Measurements from ENCODE around the gene NPPA.

Gene NPPA

DNA sequence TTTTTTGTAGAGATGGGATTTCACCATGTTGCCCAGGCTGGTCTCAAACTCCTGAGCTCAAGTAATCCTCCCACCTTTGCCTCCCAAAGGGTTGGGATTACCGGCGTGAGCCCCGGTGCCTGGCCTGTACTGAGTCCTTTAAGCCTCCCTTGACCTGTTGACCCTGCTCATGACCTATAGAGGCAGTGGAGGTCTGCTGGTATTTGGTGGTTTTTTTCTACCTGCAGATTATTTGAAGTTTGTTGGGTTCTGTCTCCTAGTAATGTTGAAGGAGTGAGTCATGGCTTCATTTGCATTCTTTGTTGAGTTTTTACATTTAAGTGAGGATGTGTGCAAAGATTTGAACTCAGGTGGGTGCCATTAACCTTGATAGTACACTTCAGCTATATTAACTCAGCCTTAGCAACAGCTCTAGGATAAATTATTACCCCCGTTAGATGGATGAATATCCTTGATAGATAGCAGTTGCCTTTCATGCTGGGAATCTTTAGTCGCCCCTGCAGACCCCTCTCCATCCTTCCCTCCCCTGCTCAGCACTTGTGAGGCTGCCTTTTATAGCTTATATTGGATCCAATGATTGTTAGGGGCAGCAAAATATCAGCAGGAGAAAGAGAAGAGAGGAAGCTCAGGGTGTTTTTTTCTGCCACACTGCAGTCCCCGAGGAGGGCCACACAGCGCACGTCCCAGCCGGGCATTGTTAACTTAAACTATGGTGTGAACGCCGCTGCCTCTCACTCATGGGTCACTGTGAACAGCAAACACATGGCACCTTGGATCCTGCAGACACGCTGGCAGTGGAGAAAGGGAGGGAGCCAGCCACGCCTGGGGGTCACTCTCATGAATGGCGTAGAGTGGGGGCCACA lies 26.0 kb upstream of the NPPA start:
- DNase-seq = no peak

DNA sequence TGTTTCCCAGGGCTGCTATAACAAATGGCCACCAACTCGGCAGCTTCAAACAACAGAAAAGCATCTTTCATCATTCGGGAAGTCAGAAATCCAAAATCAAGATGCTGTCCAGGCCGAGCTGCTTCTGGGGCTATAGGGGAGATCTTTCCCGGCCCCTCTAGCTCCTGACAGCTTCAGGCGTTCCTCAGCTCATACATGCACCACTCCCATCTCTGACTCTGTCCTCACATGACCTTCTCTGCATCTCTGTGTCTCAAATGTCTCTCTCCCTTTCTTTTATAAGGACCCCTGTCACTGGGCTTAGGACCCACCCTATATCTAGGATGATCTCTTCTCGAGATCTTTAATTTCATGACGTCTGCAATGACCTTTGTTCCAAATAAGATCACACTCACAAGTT lies 25.0 kb upstream of the NPPA start:
- DNase-seq = no peak

DNA sequence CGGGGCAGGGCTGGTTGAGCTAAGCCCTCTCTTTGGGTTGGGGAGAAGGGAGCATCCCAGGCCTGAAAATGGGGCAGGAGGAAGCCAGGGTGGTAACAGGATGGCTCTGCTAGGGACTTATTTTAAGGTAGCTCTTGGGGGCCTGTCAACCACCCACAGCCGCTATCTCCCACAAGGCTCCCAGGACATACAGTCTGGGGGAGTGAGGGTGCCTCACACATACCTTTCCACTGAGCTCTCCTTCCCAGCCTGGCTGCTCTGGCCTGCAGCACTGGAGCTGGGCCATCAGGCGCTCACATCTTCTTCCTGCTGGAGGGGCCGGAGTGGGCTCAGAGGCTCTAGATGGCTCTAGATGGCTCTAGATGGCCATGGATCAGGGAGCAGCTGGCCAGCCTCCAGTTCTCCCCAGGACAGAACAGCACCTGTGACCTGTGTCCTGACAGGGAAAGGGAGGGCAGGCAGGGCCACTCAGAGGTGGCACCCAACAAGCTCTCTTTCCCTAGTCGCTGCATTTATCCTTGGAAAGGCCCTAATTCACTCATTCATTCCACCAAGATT lies 22.1 kb upstream of the NPPA start:
- no peak for DNase-seq

DNA sequence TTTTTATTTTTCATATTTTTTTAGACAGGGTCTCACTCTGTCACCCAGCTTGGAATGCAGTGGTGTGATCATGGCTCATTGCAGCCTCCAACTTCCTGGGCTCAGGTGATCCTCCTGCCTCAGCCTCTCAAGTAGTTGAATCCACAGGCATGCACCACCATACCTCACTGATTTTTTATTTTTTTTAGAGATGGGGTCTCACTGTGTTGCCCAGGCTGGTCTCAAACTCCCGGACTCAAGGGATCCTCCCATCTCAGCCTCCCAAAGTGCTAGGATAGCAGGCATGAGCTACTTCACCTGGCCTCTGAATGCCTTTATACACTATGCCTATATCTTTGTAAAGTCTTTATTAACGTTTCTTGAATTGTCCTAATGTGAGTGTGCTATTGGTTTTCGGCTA lies 21.5 kb upstream of the NPPA start:
- no peak for DNase-seq

DNA sequence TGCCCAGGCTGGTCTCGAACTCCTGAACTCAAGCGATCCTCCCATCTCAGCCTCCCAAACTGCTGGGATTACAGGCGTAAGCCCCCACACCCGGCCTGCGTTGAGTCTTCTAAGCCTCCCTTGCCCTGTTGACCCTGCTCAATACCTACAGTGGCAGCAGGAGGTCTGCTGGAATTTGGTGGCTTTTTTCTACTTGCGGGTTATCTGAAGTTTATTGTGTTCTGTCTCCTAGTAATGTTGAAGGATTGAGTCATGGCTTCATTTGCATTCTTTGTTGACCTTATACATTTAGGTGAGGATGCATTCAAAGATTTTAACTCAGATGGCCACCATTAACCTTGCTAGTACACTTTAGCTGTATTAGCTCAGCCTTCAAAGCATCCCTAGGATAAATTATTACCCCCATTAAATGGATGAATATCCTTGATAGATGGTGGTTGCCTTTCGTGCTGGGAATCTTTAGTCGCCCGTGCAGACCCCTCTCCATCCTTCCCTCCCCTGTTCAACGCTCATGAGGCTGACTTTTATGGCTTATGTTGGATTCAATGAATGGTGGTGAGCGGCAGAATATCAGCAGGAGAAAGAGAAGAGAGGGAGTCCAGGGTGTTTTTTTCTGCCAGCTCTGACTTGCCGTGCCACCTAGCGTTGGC lies 20.9 kb upstream of the NPPA start:
- no peak for DNase-seq

DNA sequence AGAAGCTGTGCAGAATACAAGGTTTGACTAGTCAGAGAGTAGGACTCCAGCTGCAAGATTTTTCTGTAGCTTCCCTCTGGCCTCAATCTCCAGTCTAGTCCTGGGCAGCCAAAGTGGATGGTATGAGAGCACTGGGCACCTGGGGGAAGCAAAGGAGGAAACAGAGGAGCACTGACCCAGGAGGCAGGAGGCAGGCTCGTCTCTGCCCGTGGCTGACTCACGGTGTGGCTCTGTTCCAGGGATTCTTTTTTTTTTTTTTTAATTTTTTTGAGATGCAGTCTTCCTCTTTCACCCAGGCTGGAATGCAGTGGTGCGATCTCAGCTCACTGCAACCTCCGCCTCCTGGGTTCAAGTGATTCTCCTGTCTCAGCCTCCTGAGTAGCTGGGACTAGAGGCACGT lies 15.3 kb upstream of the NPPA start:
- no peak for DNase-seq

DNA sequence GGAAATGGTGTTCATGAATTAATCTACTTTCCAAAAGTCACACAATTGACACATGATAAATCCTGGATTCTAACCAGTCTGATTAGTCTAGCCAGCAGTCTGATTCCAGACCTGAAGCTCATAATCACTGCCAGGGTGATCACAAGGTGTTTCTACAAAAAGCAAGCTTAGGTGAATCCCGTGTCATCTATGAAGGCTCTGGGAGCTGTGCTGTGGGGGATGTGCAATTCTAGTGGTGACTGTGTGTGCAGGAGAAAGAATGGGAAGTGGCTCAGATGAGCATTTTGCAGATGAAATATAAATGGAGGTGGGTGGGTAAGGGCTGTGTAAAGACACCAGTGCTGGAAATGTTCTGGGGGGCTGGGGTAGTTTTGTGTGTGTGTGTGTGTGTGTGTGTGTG lies 13.0 kb upstream of the NPPA start:
- DNase-seq = no peak

DNA sequence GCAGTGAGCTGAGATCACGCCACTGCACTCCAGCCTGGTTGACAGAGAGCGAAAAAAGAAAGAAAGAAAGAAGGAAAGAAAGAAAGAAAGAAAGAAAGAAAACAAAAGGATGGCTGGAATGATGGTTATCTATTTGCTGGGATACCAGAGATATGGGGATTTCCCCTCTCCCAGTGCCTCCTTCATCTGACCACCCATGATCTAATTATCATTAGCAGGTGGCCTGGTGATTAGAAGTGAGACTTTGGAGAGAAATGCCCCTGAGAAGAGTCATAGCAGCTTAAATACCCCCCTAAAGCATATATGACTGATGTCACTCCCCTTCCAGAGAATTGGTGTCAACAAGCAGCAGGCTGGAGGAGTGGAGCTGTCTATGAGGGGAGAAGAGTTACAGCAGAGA lies 12.5 kb upstream of the NPPA start:
- no peak for DNase-seq

DNA sequence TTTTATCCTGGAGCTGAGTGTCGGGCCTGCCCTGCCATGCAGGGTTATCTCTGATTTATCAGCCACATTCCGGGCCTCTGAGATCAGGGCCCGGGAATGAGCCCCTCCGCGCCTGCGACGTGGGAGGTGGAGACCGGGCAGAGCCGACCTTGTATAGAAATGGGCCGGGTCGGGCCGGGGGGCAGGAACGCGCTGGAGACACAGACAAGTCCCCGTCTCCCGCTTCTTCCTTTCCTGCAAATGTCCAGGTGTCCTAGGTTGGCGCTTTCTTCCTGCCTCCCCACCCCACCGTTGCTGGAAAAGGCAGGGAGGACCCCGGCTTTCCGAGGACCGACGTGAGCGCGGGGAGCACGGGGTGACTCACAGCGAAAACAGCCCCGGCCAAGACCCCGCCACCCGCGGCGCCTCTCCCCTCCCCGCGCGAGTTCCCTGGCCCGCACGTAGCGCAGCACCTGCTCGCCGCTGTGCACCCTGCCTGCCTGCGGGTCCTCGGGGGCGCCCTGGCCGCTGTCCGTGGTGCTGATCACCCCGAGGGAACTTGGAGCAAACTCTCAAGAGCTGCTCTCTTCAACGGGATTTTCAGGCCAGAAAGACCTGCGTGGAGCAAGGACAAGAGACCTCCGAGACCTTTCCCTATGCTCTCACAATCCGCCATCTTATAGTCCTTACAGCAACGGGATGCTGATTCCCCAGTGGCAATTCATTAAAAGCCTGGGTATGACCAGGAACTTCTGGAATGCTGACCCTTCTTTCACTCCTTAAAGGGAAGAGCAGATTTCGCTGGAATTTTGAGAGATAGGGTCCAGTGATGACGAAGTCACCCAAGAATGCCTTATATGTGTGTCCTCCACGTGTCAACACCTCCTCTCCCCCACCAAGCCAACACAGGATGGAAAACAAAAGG lies 11.6 kb upstream of the NPPA start:
- DNase-seq = no peak

DNA sequence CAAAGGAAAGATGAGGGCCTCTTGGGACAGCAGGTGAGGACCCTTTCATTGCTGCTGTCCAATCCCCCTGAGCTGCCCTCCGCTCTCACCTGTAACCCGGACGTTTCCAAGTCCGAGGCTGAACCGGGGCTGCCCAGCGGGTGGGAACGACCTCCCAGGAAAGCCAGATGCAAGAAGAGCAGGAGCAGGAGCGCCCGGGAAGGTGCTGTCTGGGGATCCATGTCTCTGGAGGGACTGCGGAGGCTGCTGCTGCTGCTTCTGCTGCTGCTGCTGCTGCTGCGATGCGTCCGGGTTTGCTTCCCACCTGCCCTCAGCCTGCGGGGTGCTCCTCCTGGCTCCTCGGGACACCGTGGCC lies 11.0 kb upstream of the NPPA start, which contains the start of gene NPPB:
TSS of gene NPPB (minus strand) at position 333 of the 355 bp plus-strand sequence. CDS start at position 221, 112 bp downstream.
- DNase-seq = no peak

DNA sequence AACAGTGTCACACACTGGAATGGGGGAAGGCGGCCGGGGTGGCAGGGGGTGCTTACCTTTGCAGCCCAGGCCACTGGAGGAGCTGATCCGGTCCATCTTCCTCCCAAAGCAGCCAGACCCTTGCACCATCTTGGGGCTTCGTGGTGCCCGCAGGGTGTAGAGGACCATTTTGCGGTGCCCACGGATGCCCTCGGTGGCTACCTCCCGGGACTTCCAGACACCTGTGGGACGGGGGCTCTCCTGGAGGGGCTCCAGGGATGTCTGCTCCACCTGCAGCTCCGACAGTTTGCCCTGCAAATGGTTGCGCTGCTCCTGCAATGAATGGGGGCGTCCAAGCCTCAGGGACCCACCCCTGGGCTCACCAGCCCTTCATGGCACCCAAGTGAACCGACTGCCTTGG lies 10.6 kb upstream of the NPPA start:
- DNase-seq = no peak

DNA sequence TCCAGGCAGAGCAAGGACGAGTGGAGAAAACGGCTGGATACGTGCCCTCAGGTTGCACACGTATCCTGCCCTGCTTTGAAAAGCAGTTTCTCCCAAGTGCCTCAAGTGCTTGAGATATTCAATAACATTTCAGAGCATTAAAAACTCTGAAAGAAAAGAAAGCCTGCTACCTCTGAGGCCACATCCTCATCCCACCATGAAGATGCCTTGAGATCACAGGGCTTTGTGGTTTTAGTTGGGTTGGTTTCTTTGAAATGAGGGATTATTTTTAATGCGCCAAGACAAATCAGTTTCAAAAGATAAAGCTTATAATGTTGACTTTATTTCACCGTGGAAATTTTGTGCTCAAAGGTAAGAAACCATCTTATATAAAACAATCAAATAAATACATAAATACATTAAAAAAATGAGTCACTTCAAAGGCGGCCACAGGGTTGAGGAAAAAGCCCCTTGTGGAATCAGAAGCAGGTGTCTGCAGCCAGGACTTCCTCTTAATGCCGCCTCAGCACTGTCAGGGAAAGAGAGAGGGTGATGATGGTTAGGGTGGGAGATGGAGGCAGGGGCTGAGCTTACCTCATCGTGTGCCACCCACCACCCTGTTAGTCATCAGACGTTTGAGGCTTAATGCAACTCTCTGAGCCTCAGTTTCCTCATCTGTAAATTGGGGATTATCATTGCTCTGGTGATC lies 9.7 kb upstream of the NPPA start:
- no peak for DNase-seq

DNA sequence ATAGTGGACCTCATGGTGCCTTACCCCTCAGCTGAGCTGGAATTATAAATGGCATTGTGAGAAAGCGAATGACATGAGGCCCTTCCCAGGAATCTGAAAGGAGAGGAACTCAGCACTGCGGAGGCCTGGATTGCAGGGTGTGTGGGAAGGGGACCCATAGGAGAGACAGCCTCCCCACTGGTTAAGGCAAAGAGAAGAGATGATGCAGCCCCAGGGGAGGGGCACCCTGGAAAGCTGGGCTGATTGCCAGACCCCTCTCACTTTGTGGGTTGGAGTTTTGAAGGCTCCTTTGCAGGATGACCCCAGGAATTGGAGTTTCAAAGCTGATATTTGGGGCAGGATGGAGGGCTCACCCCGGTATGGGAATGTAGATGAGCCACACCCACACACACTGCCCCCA lies 9.1 kb upstream of the NPPA start:
- DNase-seq = no peak

DNA sequence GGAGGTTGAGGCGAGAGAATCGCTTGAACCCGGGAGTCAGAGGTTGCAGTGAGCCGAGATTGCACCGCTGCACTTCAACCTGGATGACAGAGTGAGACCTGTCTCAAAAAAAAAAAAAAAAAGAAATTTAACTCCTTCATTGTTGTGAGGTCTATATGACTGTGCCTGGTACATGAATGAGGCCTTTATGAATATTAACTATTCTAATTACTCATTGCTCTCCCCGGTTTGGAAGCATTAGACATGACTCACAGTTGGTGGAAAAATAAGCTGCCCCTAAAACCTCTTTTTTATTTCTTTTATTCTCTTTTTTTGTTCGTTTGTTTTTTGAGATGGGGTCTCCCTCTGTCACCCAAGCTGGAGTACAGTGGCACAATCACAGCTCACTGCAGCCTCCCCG lies 7.8 kb upstream of the NPPA start:
- DNase-seq = no peak

DNA sequence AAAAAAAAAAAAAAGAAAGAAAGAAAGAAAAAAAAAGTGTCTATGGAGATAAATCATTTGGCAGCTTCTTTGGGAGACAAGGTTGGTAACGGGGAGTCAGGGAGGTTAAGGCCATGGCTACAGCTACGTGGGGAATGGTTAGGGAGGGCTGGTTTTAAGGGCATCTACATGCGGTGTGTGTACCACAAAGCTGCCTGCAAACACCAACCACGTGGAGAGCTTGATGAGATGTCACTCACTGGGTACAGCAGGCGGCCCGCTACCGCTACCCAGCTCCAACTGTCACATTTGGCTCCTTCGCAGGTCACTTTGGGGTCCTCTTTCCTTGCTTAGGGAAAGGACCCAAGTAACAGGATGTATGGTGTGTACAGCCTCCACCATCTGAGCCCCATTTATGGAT lies 6.9 kb upstream of the NPPA start:
- no peak for DNase-seq

DNA sequence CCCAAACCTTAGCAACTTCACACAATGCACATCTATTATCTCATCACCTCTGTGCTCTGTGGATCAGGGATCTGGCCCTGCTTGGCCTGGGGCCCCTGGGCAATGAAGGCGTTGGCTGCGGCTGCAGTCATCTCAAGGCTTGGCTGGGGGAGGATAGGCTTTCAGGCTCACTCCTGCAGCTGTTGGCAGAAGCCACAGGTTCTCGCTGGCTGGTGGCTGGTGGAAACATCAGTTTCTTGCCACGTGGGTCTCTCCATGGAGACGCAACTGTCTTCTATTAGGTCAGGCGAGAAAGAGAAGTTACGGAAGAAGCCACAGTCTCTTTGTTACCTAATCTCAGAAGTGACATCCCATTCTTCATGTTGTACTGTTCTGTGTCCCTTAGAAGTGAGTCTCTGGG lies 3.6 kb upstream of the NPPA start:
- DNase-seq = no peak

DNA sequence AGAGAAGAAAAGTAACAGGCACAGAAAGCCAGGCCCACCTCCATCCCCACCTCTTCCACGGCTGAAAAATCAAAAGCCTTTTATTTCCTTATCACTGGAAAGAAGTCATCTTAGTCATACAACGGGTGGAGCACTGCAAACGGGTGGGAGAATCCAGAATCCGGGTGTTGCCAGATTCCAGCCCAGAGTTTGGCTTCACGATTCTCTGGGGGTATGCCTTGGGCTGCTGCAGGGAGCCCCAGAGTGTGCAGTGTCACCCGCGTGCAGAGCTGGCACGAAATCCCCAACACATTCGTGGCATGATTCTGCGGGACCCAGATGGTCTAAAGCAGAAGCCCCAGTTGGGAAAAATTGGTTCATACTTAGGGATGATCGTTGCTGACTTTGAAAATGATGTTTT lies 2.6 kb upstream of the NPPA start:
- DNase-seq = no peak

DNA sequence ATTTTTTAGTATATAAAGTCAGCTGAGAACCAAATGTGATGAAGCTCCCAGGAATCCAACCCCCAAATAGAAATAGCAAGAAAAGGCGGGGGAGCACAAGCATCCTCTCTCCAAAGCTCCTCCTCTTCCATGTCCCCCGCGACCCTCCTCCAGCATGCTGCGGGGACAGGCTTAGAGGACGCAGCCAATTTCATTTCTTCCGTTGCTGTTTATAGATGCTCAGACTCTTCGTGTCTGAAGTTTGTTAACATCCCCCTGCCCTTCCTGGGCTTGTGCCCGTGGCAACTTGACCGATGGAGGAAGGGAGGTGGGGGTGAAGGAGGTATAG lies 754 bp upstream of the NPPA start:
- no peak for DNase-seq

DNA sequence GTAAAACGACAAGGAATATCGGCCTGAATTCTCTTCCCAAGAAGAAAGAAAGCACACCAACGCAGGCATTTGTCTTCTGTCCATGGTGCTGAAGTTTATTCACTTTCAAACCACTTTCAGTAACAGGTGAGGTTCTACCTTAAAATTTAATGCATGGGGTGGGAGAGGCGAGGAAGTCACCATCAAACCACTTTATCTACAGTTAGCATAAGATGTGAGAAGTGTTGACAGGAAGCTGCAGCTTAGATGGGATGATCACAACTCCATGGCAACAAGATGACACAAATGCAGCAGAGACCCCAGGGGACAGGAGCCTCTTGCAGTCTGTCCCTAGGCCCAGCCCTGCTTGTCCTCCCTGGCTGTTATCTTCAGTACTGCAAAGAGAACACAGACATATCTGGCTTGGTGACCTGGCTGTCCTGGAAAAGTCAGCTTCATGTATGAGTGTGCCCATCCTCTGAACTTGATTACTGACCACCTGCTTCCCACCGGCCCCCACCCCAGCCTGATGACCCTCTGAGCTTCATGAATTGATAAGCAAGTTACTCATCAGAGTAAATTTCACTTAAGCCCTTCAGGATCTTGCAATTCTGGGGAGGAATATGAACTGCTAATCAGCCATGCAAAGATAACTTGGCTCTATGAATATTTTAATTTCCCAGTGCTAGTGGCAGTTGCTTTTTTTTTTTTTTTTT lies 1.8 kb downstream of the NPPA start:
- DNase-seq = no peak

DNA sequence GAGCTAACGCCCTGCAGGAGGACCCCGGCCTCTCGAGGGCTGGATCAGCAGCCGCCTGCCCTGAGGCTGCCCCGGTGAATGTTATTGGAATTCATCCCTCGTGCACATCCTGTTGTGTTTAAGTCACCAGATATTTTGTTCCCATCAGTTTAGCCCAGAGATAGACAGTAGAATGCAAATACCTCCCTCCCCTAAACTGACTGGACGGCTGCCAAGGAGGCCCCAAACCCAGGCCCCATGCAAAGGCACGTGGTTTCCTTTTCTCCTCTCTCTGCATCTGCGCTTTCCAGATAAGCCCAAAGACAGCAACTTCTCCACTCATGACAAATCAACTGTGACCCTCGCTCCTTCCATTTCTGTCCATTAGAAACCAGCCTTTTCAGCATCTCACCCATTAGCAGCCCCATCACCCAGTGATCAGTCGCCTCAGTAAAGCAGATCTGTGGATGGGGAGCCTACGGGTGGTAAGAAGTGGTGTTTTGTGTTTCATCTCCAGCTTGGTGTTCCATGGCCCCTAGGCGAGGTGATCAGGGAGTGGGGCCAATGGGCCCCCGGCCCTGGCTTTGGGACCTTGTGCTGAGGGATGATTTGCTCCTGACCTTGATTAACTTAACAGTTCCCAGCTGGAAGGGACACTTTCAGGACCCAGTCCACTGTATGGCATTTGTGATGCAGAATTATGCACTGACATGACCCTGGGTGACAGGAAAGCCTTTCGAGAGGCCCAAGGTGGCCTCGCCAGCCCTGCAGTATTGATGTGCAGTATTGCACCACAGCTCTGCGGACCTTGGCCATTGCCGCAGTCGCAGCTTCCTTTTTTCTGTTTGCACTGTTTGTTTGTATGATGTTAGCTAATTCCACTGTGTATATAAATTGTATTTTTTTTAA lies 5.2 kb downstream of the NPPA start:
- peak in 1 of 2 experiments; percentile 17 for DNase-seq
